Nephron (organoid): ENCODE results near the gene TACR3.
"Not testable (repeated sequence)": the region's sequence is repeated elsewhere in the genome, so short reads cannot be mapped to it uniquely, and the experiment has no call there.

Experiments
- H3K27ac Mint-ChIP-seq, 3 experiments: 2 replicates each; pipeline ENCODE4 v1.8.0; 2020; ENCODE audit warnings: mixed read lengths in 3 of 3, mild to moderate bottlenecking in 2 of 3, moderate library complexity in 1 of 3
- H3K27me3 Mint-ChIP-seq: 2 replicates; pipeline ENCODE4 v1.8.0; 2021; ENCODE audit warnings: low read depth, mild to moderate bottlenecking, moderate library complexity, mixed read lengths
- H3K36me3 Mint-ChIP-seq: 2 replicates; pipeline ENCODE4 v1.8.0; 2020; ENCODE audit warnings: low read depth, mixed read lengths
- H3K4me1 Mint-ChIP-seq: 2 replicates; pipeline ENCODE4 v1.8.0; 2020; ENCODE audit warnings: mixed read lengths
- H3K4me3 Mint-ChIP-seq, 3 experiments: 2 replicates each; pipeline ENCODE4 v1.8.0; 2020; ENCODE audit warnings: mild to moderate bottlenecking in 3 of 3, mixed read lengths in 3 of 3, moderate library complexity in 2 of 3
- H3K9me3 Mint-ChIP-seq: 2 replicates; pipeline ENCODE4 v1.8.0; 2020; ENCODE audit warnings: mixed read lengths
- TF ChIP-seq, protein P1 (sequence below), 3 experiments: fragments of 200-600 bp; sonication (generic); IDR thresholded peaks; one replicate each; pipeline ENCODE4 v1.5.0; 2021; ENCODE audit warnings: antibody characterized with exemption in 3 of 3; ENCODE audit not compliant: unreplicated experiment in 3 of 3

The TACR3 gene

DNA sequence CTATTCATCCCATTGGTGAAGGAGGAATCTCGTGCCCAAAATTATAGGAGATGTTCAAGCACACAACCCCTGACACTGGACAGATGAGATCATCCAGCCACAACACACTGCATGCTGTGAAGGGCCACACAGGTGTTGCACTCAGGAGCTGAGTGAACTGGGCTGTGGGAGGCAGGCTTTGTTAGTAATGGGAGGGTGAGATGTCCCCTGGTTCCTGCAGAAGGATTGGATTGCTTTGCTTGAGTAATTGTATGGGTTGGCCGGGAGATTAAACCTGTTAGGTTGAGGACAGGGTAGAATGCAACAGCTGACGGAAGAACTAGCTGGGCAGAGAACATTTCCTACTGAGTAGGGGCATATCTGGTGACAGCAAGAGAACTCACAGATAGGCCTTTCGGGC lies 152.2 kb downstream of the TACR3 start:
- Mint-ChIP-seq H3K27ac (no peak overlapping the region), H3K4me1 (no peaks in the 10 kb centered on the region), H3K27me3 (no peaks in the 10 kb centered on the region), H3K36me3 (no peaks in the 10 kb centered on the region), H3K9me3 (no peaks in the 10 kb centered on the region), H3K4me3 (no peak overlapping the region)
- TF ChIP-seq, protein P1, sequence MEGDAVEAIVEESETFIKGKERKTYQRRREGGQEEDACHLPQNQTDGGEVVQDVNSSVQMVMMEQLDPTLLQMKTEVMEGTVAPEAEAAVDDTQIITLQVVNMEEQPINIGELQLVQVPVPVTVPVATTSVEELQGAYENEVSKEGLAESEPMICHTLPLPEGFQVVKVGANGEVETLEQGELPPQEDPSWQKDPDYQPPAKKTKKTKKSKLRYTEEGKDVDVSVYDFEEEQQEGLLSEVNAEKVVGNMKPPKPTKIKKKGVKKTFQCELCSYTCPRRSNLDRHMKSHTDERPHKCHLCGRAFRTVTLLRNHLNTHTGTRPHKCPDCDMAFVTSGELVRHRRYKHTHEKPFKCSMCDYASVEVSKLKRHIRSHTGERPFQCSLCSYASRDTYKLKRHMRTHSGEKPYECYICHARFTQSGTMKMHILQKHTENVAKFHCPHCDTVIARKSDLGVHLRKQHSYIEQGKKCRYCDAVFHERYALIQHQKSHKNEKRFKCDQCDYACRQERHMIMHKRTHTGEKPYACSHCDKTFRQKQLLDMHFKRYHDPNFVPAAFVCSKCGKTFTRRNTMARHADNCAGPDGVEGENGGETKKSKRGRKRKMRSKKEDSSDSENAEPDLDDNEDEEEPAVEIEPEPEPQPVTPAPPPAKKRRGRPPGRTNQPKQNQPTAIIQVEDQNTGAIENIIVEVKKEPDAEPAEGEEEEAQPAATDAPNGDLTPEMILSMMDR (IDR thresholded peaks at IDR 0.05; ENCODE audit: unreplicated experiment in 3 of 3) = no peak

GRCh38 chr4:103559178-103559577 lies 160.6 kb downstream of the TACR3 start:
- H3K27me3 Mint-ChIP-seq, H3K9me3 Mint-ChIP-seq, H3K36me3 Mint-ChIP-seq, H3K4me3 Mint-ChIP-seq, H3K4me1 Mint-ChIP-seq, H3K27ac Mint-ChIP-seq: not testable (repeated sequence)
